ENCODE results near the gene DPM3.
A peak's percentile ranks its signal among the peaks of the same experiment; 100 is the strongest.

The DPM3 gene

DNA sequence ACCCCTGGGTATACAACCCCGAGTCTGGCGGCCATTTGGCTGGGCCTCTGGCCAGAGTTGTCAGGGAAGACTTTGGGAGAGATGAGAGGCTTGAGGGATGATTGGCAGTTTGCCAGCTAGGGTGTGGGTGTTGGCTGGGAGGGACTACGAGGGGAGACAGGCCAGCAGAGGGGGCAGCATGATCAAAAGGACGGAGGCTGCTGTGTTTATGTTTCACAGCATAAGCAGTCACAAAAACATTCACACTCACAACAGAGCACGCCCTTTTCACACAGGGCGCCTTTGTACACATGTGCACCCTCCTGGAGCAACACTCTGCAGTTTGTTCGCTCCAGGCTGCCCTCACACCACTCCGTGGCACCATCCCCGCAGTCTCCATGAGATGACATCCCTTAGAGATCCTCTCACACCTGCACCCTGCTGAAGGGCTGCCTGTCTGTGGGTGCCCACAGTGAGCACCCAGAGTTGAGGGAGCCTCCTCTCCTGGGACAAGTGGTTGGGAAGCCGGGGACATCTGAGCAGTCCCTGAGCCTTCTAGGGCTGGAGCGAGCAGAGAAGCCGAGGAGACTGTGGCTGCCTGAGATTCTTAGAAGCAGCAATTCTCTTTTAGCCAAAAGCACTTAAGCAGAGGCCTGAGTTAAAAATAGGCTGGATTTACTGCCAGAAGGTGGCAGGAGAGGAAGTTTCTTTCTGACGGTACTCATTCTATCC, 46.3 kb downstream of the DPM3 start:
- peak; percentile 79 for DNase-seq (ENCODE audit: low spot score)

DNA sequence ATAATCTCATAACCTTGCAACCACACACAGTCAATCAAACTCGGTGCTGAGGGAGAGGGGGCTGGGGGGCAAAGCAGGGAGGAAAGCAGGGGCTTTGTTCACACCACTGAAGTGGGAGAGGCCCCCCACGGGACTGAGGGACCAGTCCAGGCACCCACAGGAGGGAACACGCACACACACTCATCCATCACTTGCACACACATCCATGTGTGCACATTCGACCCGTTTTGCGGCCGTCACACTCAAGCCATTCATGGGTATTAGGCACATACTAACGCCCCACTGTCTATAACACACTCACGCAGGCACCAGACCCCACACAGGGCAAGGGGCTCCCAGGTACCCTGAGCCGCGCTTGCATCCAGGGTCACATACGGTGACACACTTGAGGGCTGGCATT, 47.7 kb downstream of the DPM3 start:
- DNase-seq (ENCODE audit: low spot score): no peak

GRCh38 chr1:155092131-155092530, 48.2 kb downstream of the DPM3 start:
- DNase-seq (ENCODE audit: low spot score): no peak

- peak; percentile 57 for DNase-seq (ENCODE audit: low spot score)
Observed at GRCh38 chr1:155091071-155092051, 49.0 kb downstream of the DPM3 start.

Data from SW480 (cell line).